ENCODE data around the gene CARD19.
"Not testable (repeated sequence)": the region's sequence is repeated elsewhere in the genome, so short reads cannot be mapped to it uniquely, and the experiment has no call there.

Gene CARD19

DNA sequence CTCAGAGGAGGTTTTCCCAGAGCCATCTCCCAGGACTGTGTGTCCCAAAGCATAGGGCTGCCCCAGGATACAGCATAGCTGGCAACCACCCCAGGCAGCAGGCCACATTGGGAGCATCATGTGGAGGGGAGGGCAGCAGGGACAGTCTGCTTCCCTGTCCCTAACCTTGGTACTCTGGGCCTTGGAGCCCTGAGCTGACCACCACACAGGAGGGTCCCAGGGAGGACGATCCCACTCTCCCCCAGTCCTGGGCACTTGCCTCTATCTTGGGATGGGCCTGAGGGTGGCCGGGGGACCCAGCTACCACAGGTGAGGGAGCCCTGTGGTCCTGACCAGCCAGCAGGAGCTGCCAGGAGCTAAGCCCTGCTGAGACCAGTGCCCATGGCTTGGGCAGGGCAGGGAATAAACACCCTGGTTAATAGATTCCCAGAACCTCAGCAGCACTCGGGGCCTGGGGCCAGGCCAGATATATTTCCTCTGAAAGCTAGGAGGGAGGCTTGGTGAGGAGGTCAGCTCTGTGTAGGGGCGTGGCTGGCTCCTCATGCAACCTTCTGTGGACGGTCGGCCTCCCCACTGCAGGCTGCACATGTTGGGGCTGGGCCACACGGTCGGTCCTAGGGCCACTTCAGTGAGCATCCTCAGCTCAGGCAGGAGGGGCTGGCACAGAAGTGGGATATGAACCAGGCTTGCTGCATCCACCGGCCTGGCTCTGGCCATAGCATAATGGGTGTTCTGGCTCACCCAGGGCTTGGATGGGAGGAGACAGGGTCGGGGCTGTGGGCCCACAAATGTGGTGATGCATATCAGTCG, 33.9 kb downstream of the CARD19 start:
- in situ Hi-C loops (cut with HindIII; ENCODE audit: low sequenced_read_pairs): no loop called here

DNA sequence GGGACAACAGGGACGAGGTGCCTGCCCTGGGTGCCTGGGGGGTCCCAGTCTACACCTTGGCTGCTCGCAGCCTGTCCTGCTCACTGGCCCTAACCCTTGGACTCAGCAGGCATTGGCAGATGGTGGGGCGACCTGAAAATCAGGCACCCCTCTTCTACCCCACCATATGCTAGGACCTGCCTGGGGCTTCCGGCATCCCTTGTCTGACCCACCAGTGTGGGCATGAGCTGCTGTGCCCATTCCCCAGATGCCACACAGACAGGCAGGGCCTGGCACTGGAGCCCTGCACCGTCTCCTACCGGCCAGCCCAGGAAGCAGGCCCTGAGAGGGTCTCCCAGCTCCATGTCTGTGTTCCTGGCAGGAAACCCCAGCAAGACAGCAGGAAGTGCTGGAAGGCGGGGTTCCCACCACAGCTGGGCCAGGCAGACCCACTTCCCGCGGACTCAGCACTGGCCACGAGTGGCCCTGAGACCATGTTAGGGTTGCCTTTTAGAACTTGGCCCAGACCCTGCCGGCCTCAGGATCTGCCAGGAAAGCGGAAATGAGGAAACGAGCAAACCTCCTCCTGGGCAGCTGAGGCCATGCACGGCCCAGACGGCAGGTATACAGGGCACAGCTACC, 35.0 kb downstream of the CARD19 start:
- in situ Hi-C loops (cut with HindIII; ENCODE audit: low sequenced_read_pairs): no loop called here

DNA sequence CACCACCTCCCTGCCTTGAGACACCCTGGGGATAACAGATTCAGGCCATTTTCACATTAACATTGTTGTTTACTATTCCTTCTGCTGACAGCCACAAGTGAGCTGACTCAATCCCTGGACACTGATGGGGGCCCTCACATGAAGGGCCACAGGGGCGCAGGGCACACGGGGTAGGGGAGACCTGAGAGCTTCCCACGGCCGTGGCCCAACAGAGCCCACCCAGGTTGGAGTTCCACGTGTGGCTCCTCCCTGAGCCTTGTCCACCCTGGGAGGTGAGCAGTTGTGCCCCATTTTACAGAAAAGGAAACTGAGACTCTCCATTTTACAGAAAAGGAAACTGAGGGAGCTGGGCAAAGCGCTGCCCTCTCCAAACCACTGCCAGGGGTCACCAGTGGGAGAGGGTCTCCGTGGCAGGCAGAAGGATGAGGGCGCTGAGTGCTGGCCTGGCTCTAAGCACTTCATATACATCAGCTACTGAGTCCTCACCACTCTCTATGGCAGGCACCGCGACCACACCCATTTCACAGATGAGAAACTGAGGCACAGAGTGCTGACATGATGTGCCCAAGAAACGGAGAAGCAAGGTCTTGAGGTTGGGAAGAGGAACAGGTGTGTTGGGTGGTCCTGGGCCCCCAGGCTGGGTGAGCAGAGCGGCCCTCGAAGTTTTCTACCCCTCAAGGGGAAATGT, 35.7 kb downstream of the CARD19 start:
- in situ Hi-C loops (cut with HindIII; ENCODE audit: low sequenced_read_pairs): no loop called here

DNA sequence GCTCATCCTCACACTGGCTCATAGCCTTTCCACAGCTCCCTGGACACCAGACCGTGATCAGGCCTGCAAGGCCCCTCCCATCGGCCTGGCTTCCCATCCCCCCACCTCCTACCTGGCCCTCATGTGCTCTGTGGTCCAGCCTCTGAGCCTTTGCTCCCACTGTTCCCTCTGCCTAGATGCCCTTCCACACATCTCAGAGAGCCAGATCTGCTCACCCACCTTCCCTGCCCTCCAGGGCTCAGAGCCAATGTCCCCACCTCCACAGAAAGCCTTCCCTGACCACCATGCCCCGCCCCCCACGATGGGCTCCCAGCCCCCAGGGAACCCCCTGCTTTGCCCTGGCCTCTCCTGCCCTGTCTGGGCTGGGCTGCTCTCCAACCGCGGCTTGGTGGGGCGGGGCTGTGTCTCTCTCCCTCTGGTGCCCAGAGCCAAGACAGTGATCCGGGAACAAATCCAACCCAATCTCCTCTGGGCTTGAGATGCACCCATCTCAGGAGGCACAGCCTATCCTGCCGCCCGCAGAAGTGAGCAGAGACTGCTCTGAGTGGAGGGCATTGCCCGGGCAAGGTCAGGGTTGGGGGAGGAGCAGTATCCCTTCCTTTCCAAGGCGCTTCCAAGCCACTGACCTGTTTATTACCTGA, 36.4 kb downstream of the CARD19 start:
- in situ Hi-C loops (cut with HindIII; ENCODE audit: low sequenced_read_pairs): no loop called here

DNA sequence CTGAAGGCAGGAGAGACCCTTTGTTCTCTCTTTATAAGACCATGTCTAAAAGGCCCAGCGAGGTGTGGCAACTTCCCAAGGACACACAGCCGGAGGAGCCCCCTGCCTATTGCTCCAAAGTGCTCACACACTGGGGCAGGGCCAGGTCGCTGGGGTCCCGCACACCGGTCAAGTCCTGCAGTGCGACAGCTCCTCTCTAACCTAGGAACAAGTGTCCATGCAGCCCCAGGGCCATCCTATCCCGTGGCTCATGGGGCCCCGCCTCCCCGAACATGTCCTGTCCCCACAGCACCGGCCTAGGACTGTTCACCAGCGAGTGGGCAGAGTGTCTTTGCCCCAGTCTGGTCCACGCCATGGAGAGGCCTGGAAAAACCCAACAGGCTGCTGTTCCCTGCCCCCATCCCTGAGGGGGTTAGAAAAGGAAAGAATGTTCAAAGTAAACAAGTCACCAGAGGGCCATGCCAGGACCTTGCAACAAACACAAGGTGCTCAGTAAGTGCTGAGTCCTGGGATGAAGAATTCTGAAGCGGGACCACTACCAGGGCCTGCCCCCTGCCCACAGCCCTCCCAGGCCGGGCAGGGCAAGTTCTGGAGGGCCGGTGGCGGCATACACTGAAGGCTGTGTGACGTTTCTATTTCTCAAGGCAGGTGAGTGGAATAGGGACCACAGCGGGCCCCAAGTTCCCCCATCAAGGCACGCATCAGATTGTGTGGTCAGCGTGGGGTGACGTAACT, 37.1 kb downstream of the CARD19 start:
- in situ Hi-C loops (cut with HindIII; ENCODE audit: low sequenced_read_pairs): no loop called here

DNA sequence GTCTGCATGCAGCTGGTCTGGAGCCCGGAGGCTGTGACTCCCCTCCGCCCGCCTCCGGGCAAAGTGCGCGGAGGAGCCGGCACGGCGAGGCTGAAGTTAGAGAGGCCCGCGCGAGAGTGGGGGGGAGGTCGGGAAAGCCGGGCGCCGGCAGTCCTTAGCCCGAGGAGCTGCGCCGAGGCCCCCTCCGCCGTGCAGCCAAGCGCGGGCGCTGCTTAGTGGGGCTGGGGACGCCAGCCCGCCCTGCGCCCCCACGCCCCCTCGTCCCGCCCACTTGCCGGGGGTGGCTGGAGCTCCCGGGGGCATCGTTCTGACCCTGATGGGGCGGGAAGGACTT, 37.6 kb downstream of the CARD19 start:
- in situ Hi-C loops (cut with HindIII; ENCODE audit: low sequenced_read_pairs): no loop called here

DNA sequence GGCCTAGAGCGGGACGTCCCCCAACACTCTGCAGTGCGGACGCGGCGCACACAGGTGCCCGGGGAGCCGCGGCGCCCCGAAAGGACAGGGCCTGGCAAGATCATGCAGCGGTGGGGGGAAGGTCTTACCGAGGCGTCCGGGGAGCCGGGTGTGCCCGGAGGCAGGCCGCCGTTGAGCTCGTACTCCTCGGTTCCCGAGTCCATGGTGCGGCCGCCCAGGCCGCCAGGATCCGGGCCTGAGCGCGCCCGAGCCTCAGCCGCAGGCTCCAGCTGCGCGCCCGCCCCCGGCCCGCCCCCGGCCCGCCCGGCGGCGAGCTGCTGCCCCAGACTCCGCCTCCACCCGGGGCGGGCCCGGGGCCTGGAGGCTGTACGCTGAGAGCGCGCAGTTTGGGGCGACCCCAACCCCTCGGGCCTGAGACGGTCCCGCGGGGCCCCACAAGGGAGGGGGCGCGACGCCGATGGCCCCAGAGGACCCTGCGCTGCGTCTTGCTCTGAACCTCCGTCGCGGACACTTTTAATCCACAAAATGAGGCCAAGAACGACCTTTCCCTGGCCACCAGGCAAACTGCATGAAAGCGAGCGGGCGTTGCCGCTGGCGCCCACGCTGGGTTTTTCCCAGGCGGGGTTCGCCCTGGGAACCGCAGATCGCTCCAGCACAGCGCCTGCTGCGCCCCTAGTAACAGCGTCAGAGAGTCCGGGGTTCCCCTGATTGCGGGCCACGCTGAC, 38.2 kb downstream of the CARD19 start, which contains the start of gene NINJ1:
NINJ1 (minus strand) TSS at position 237 of the 725 bp plus-strand sequence; CDS start at position 203, 34 bp downstream.
- in situ Hi-C loops (cut with HindIII; ENCODE audit: low sequenced_read_pairs): no loop called here

DNA sequence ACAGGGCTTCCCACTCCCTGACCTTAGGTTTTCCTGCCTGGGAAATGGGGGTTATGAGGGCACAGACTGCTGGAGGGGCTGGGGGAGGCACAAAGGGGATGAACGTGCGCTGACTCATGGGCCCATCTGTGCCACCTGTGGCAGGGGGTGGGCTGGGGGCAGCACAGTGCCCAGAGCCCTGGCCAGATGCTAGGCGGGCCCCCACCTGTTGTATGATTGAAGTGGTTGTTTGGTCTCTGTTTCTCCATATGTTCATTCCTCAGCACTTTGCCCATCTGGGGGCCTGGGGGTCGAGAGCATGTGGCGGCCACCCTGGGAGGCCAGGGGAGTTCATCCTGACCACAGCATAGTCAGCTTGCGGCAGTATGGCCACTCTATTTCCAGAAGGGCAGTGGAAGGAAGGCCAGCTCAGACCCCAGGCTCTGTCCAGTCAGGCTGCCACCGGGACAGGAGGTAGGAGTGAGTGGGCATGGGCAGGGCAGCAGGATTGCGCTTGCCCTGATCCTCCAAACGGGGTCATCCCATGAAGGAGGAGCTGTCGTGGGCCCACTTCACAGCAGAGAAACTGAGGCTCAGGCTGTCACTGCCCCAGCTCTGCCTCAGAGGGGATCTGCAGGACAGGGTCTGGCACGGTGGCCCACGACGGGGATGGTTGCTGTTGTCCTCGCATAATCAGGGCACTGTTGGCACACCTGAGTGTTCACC, 38.9 kb downstream of the CARD19 start:
- in situ Hi-C loops (cut with HindIII; ENCODE audit: low sequenced_read_pairs): no loop called here

DNA sequence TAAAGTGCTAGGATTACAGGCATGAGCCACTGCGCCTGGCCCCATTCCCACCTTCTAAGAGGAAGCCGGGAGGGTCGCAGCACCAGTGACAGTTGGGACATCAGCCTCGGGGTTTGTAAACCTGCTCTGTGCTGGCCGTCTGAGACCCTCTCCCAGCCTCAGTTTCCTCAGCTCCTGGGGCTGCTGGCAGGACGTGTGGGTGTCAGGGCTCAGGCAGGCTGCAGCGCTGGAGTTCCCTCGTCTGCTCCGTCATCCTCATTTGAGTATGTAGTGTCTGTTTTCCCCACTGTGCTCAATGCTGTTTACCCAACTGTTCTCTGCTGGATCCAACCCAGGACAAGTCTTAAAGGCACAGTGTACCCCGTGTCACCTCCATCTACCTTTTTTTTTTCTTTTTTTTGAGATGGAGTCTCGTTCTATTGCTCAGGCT, 40.0 kb downstream of the CARD19 start:
- in situ Hi-C loops (cut with HindIII; ENCODE audit: low sequenced_read_pairs): no loop called here

DNA sequence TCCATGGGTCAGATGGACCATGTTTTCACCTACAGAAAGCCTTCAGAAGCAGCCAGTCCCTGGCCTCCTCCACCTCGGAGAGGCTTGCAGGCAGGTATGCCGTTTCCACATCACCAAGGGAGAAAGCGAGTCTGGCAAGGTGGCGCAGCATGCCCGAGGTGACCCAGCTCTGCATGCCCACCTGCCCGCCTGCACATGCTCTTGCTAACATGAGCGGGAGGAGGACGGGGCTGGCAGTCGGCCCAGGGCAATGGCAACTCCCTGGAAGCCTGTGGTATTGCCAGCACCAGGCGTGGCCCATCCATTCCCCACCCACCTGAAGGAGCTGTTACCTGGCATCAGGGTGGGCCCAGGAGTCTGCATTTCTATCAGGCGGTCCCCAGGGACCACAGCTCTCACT, 41.3 kb downstream of the CARD19 start:
- in situ Hi-C loops (cut with HindIII; ENCODE audit: low sequenced_read_pairs): no loop called here

DNA sequence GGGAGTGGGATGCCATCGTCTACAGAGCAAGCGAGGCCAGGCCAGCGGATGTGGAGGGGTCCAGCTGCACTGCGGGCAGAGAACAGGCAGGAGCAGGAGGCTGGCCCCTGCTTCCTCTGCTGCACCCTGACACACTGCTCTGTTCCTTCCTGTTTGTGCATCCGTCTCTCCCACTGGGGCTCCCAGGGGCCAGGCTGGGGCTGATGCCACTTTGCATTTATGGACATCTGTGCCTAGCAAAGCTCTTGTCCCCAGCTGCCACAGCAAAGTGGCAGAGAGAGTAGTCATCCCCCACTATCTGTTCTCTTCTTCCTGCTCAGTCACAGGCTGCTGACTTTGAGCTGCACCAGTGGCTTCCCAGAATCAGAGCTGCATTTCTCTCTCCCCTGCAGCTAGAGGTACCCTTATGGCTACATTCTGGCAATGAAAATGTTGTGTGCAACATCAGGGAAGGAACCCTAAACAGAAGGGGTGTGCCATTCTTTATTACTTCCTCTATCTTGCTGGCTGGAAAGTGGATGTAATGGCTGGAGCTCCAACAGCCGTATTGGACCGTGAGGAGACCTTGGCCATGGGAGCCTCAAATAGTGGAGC, 42.3 kb downstream of the CARD19 start:
- in situ Hi-C loops (cut with HindIII; ENCODE audit: low sequenced_read_pairs): no loop called here

DNA sequence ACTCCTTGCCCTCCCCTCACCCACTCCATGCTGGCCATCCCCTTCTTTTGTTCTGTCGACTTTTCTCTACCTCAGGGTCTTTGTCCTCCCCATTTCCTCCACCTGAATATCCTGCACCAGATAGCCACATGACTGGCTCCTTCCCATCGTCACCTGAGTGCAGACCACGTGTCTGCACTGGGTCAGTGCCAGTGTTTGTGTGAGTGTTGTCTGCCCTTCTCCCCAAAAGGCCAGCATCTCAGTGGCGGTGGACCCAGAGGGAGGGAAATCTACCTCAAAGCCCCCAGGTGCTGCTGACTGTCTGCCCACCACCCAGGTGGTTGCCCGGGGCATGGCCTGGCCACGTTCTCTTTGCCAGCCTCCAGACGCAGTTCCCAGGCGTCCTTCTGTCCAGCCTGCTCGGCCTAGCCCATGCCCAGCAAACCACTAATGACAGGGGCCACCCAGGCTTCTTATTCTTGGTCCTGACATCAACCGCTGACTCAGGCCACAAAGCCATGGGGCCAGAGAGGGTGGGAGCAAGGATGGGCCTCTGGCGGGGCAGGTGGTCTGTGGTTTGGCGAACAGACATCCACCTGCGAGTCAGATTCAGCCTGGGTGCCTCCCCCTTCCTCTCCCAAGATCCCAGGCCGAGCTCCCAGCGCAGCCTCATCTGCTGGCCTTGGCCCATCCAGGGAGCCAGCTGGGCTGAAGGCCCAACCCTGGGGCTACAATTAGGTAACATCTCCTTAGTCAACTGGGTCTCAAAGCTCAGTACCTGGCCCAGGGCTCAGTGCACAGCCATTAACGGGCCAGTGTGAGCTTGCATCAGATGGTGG, 43.6 kb downstream of the CARD19 start:
- in situ Hi-C loops (cut with HindIII; ENCODE audit: low sequenced_read_pairs): no loop called here

DNA sequence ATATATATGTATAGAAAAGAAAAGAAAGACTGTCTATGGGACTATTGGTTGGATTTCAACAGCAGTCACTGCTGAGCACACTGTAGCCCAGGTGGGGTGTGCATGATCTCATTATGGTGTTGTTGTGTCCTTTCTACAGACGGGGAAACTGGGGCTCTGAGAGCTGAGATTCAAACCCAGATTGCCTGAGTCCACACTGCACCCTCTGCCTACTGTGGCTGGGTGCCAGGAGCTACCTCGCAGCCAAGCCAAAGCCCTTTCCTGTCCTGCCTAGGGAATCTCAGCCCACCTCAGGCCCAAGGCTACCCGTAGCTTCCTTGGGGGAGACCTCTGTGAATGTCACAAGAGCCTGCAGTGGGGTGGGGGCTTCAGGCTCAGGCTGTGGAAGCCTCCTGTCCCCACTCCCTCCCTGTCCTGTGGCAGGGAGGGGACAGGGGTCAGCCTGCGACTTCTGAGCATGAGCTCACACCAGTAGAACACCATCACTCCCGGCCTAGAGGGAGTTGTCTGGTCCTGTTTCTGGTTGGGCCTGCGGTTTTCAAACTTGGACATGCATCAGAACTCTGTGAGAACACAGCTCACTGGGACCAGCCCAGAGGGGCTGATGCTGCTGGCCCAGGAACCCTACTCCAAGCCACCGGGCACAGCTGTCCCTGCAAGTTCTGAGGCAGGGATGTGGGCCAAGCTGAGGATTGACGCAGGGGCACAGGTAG, 45.9 kb downstream of the CARD19 start:
- in situ Hi-C loops (cut with HindIII; ENCODE audit: low sequenced_read_pairs): no loop called here

DNA sequence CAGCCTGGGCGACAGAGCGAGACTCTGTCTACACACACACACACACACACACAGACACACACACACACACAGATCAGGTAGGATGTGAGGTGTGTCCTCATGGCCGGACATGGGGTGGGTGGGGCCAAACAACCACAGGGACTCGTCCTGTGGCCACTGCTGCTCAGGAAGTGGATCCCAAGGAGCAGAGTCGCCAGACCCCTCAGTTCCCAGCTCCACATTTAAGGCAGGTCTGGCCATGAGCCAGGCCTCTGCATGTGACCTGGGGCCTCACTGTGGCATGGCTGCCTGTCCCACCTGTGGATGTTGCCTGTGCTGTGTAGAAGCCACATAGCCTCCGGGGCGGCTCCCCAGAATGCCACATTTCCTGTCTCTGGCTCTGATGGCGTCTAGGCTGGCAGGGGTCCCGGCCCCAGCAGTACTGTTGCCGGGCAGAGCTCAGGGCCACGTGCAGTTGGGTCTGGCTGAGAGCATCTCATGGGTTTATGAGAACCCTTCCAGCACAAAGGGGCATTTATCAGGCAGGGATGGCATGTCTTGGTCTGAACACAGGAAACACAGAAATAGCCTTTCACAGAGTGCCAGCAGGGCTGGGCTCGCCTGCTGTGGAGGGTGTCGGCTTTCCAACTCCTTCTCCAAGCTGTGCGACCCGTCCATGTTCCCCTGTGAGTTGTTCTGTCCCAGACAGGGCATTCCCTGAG, 48.0 kb downstream of the CARD19 start:
- in situ Hi-C loops (cut with HindIII; ENCODE audit: low sequenced_read_pairs): no loop called here

DNA sequence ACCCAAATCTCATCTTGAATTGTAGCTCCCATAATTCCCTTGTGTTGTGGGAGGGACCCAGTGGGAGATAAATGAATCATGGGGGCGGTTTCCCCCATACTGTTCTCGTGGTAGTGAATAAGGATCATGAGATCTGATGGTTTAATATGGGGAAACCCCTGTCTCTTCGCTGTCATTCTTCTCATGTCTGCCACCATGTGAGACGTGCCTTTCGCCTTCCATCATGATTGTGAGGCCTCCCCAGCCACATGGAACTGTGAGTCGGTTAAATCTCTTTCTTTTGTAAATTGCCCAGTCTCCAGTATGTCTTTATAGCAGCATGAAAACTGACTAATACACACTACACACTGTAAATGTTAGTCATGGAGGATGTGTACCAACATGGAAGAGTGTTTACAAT, 50.7 kb downstream of the CARD19 start:
- in situ Hi-C loops (cut with HindIII; ENCODE audit: low sequenced_read_pairs): not testable (repeated sequence)

DNA sequence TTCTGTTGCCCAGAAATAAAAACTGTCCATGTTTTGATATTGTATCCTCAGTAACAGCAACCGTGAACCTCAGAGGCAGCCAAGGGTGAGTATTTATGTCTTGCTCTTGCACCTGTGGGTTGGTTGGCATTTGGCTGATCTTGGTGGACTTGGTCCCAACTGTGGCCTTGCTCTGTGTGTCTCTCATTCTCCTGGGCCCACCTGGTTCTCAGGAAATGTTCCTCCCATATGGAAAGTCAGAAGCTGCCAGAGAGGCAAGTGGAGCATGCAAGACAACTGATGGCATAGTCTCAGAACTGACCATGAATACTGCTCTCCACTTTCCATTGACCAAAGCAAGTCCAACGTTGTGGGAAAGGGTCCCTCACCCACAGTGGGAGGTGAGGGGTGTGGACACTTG, 51.6 kb downstream of the CARD19 start:
- in situ Hi-C loops (cut with HindIII; ENCODE audit: low sequenced_read_pairs): no loop called here

DNA sequence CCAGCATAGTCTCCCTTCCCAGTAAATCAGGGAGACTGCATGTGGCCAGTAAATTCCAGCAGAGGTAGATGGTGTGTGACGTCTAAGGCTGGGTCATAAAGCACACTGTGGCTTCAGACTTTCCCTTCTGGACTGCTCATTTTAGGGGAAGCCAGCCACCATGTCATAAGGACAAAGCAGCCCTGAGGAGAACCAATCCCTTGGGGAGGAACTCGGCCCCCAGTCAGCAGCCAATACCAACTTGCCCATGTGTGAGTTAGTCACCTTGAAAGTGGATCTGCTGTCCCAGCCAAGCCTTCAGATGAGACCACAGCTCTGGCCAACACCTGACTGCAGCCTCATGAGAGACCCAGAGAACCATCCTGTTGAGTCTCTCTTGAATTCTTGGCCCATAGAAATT, 52.7 kb downstream of the CARD19 start:
- in situ Hi-C loops (cut with HindIII; ENCODE audit: low sequenced_read_pairs): no loop called here
